Testis (tissue), 3 donors: ENCODE results near the gene MYH3. TPM values are rescaled to one million over a fixed set of nuclear protein-coding genes. Genes with fewer than 3 reads are reported as not detected.

Experiments used
- DNase-seq: peaks from one replicate; pipeline ENCODE4 v3.0.0-alpha.2; 2019
- H3K27ac ChIP-seq, 2 donors: fragments of 200-600 bp; sonication (generic); one replicate each; pipeline ENCODE4 v1.5.1; 2019
- H3K27me3 ChIP-seq: fragments of 200-600 bp; sonication (generic); one replicate; pipeline ENCODE4 v1.5.1; 2019
- H3K36me3 ChIP-seq: fragments of 200-600 bp; sonication (generic); one replicate; pipeline ENCODE4 v1.5.1; 2017; ENCODE audit warnings: low read depth; ENCODE audit errors: missing control alignments
- H3K4me1 ChIP-seq: fragments of 200-600 bp; sonication (generic); one replicate; pipeline ENCODE4 v1.5.1; 2019
- H3K4me3 ChIP-seq, 2 donors: fragments of 200-600 bp; sonication (generic); one replicate each; pipeline ENCODE4 v1.5.1; 2017 to 2019
- H3K9me3 ChIP-seq: fragments of 200-600 bp; sonication (generic); one replicate; pipeline ENCODE4 v1.5.1; 2017
- POLR2A ChIP-seq: fragments of 450-650 bp; IDR thresholded peaks from one replicate; pipeline ENCODE4 v1.6.1; 2017; ENCODE audit warnings: antibody characterized with exemption, mild to moderate bottlenecking, moderate library complexity
- WGBS, 2 donors: methylation state at CpG; one replicate each; pipeline ENCODE4 v1.1.5; 2018; 5-methylcytosine and 5-hydroxymethylcytosine counted together
- intact Hi-C: fragments of 100-400 bp; cut with DNase I; formaldehyde crosslinking; loops from one replicate; pipeline ENCODE4 v1.15.1; 2023; ENCODE audit warnings: low total_unique reads
- polyA plus RNA-seq: library from polyadenylated mRNA; stranded (reverse); fragments of 350-450 nt; fragmentation: Illumina TruSeq; extraction: RNeasy Lipid Tissue Mini Kit (QIAGEN cat#74804); gene quantifications from one replicate; pipeline ENCODE4 v1.2.3, GENCODE V29; 2014; ENCODE audit warnings: low read depth, low replicate concordance; ENCODE audit not compliant: insufficient read depth
- total RNA-seq, 2 donors: library from RNA; depleted of rRNA; stranded (reverse); fragments of >200 nt; gene quantifications; one replicate each; pipeline ENCODE4 v1.2.3, GENCODE V29; 2016
- TF ChIP-seq, protein P1 (sequence below), 3 experiments: fragments of 450-650 bp in 2 of 3; fragments of 200-600 bp in 1 of 3; sonication (generic) in 1 of 3; IDR thresholded peaks; one replicate each; pipeline ENCODE4 v1.5.1; 2016 to 2019; ENCODE audit warnings: antibody characterized with exemption in 3 of 3, mild to moderate bottlenecking in 2 of 3, moderate library complexity in 1 of 3

Gene MYH3
- total and polyA plus RNA-seq, 3 donors from 2014 or later: 18.1 to 35.3 (median 19.3) TPM

- intact Hi-C loops: no loop called here
- Histone ChIP-seq H3K4me3 (no peak overlapping the region), H3K27me3 (no peaks in the 10 kb centered on the region), H3K9me3 (no peaks in the 10 kb centered on the region), H3K27ac (no peak overlapping the region), H3K36me3 (no peaks in the 10 kb centered on the region), H3K4me1 (no peaks in the 10 kb centered on the region)
- no peak for DNase-seq
- WGBS, 2 donors: 91 to 92% methylated on average over 6 of the region's 6 CpGs
- TF ChIP-seq, protein P1, sequence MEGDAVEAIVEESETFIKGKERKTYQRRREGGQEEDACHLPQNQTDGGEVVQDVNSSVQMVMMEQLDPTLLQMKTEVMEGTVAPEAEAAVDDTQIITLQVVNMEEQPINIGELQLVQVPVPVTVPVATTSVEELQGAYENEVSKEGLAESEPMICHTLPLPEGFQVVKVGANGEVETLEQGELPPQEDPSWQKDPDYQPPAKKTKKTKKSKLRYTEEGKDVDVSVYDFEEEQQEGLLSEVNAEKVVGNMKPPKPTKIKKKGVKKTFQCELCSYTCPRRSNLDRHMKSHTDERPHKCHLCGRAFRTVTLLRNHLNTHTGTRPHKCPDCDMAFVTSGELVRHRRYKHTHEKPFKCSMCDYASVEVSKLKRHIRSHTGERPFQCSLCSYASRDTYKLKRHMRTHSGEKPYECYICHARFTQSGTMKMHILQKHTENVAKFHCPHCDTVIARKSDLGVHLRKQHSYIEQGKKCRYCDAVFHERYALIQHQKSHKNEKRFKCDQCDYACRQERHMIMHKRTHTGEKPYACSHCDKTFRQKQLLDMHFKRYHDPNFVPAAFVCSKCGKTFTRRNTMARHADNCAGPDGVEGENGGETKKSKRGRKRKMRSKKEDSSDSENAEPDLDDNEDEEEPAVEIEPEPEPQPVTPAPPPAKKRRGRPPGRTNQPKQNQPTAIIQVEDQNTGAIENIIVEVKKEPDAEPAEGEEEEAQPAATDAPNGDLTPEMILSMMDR (IDR thresholded peaks at IDR 0.05): no peak
- TF ChIP-seq POLR2A: no peak
Measured at GRCh38 chr17:10663231-10663630, 6.1 kb upstream of the MYH3 start.

- no peak for DNase-seq
- Histone ChIP-seq H3K4me1 (no peaks in the 10 kb centered on the region), H3K36me3 (no peaks in the 10 kb centered on the region), H3K4me3 (no peak overlapping the region), H3K27ac (no peak overlapping the region), H3K27me3 (no peaks in the 10 kb centered on the region), H3K9me3 (no peaks in the 10 kb centered on the region)
- WGBS, 2 donors: 81 to 90% methylated on average over 4 to 10 of the region's 10 CpGs
- TF ChIP-seq, protein P1 (IDR thresholded peaks at IDR 0.05): no peak
- no peak for TF ChIP-seq POLR2A
- intact Hi-C loops: no loop called here
Measured at GRCh38 chr17:10661437-10661836, 4.3 kb upstream of the MYH3 start.

- no peaks in the 10 kb centered on the region for H3K27me3 ChIP-seq
- H3K27ac ChIP-seq: no peak overlapping the region
- TF ChIP-seq POLR2A: no peak
- TF ChIP-seq, protein P1 (IDR thresholded peaks at IDR 0.05): no peak
- H3K36me3 ChIP-seq: no peaks in the 10 kb centered on the region
- no peak overlapping the region for H3K4me3 ChIP-seq
- no peaks in the 10 kb centered on the region for H3K9me3 ChIP-seq
- WGBS, 2 donors: 75 to 78% methylated on average over 10 of the region's 10 CpGs
- intact Hi-C loops: no loop called here
- no peak for DNase-seq
- no peaks in the 10 kb centered on the region for H3K4me1 ChIP-seq
Measured at GRCh38 chr17:10657879-10658278, 770 bp upstream of the MYH3 start.

DNA sequence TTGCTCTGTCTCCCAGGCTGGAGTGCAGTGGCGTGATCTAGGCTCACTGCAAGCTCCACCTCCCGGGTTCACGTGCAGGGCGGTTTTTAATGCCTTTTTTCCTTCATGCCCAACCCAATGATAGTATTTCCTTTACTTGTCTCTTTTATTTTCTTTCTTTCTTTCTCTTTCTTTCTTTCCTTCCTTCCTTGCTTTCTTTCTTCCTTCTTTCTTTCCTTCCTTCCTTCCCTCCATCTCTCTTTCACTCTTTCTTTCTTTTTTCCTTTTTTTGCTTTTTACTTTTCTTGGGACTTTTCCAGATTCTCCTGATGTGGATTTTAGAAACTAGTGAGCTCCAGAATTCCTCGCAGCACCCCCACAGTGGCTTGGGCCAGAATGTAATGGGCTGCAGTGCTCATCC is 3.1 kb downstream of the MYH3 start:
- no peaks in the 10 kb centered on the region for H3K9me3 ChIP-seq
- no peak overlapping the region for H3K4me3 ChIP-seq
- H3K4me1 ChIP-seq: no peaks in the 10 kb centered on the region
- WGBS, 2 donors: 88 to 90% methylated on average over 5 of the region's 5 CpGs
- H3K27ac ChIP-seq: no peak overlapping the region
- DNase-seq: no peak
- H3K27me3 ChIP-seq: no peaks in the 10 kb centered on the region
- TF ChIP-seq POLR2A: no peak
- TF ChIP-seq, protein P1 (IDR thresholded peaks at IDR 0.05): no peak
- intact Hi-C loops: no loop called here
- H3K36me3 ChIP-seq: no peaks in the 10 kb centered on the region

DNA sequence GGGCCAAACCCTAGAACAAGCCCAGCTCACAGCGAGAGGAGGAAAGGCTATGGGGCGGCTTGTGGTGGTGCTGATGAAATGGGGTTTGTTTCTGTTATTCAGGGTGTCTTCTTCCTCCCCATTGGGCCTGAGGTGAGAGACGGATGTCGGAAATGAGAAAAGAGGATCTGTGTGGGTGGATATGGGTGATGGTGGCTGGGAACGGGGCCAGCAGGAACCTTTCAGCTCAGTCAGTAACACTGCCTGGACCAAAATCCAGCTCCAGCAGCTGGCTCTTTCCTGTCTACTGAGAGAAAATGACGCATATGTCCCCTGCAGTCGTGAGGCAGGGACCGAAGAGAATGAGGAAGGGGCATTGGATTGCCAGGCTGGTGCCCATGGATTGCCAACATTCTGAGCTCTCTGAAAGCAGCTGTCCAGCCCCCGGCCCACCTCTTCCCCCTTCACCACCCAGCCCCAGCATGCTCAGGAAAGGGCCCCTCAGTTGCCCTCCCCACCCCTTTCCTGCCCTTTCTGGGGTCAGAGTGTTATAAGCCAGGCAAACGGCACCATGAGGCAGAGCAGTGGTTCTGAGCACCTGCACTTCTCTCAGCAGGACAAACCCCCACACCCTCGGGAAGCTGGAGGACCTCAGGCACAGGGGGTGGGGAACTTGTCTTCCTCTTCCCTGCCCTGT is 4.0 kb downstream of the MYH3 start:
- Histone ChIP-seq H3K4me1 (no peaks in the 10 kb centered on the region), H3K4me3 (no peak overlapping the region), H3K36me3 (no peaks in the 10 kb centered on the region), H3K27ac (no peak overlapping the region), H3K27me3 (no peaks in the 10 kb centered on the region), H3K9me3 (no peaks in the 10 kb centered on the region)
- no peak for DNase-seq
- 82 to 83% methylated on average over 11 of the region's 11 CpGs for WGBS, 2 donors
- no peak for TF ChIP-seq POLR2A
- intact Hi-C loops: no loop called here
